K562 (cell line): Measurements from ENCODE around the gene DLL4. TPM values are rescaled to one million over a fixed set of nuclear protein-coding genes. Genes with fewer than 3 reads are reported as not detected.
A peak's percentile ranks its signal among the peaks of the same experiment; 100 is the strongest.

Experiments used
- ATAC-seq: fragments of 200-7000 bp; cut with Tn5 transposase; 3 replicates; pipeline ENCODE4 v1.9.1; 2020; ENCODE audit warnings: moderate library complexity
- BruUV-seq: library from RNA; stranded (reverse); fragments of 400-500 nt; replicated peaks from 2 replicates; lab custom pipeline; 2021; lab: Mats Ljungman, UMichigan
- CTCF ChIA-PET: fragments of 300-600 bp; formaldehyde crosslinking; extraction: SDS; loops from one replicate; lab custom pipeline; 2021; ENCODE audit warnings: low intra/inter-chr PET ratio; lab: Yijun Ruan, JAX
- POLR2A ChIA-PET: fragments of 300-600, 350-650 bp; sonication (Branson Sonifier 250); formaldehyde crosslinking; extraction: SDS; loops from one replicate; lab custom pipeline; 2021; ENCODE audit warnings: antibody characterized with exemption, inconsistent platforms; lab: Yijun Ruan, JAX
- DNase-seq, 4 experiments: peaks; one replicate each; pipeline versions ENCODE4 v3.0.0 to v3.0.0-alpha.2; 2011 to 2018; ENCODE audit warnings: low spot score in 3 of 4, mixed read lengths in 3 of 4; ENCODE audit errors: extremely low read depth in 1 of 4
- FAIRE-seq: peaks from 2 replicates; lab custom pipeline; 2011; peaks lifted over from hg19 to GRCh38; lab: Jason Lieb, UNC
- H2AFZ ChIP-seq: 2 replicates; pipeline ENCODE4 v1.6.0; 2011; ENCODE audit warnings: low read depth, low read length, control low read depth, inconsistent platforms
- H3K27ac ChIP-seq: fragments of 200-600 bp; 3 replicates; pipeline ENCODE4 v1.8.0; 2011; ENCODE audit warnings: low read depth, mild to moderate bottlenecking, control low read depth, inconsistent platforms, low read length, moderate library complexity, mixed read lengths; ENCODE audit errors: extremely low read depth
- H3K27me3 ChIP-seq, 2 experiments: fragments of 300-600 bp in 1 of 2; 2 replicates in 1 of 2; 3 replicates in 1 of 2; pipeline versions ENCODE4 v1.6.0 to v1.8.0; 2011; ENCODE audit warnings: inconsistent platforms in 2 of 2, low read length in 2 of 2, mild to moderate bottlenecking in 1 of 2, mixed read lengths in 1 of 2, moderate library complexity in 1 of 2; ENCODE audit not compliant: control insufficient read depth in 2 of 2, insufficient read depth in 2 of 2
- H3K36me3 ChIP-seq: fragments of 300-600 bp; 3 replicates; pipeline ENCODE4 v1.8.0; 2011; ENCODE audit warnings: mild to moderate bottlenecking, low read length, inconsistent platforms; ENCODE audit not compliant: control insufficient read depth, insufficient read depth
- H3K4me1 ChIP-seq, 2 experiments: fragments of 200-600 bp in 1 of 2; replicated peaks in 1 of 2; 2 replicates in 1 of 2; 3 replicates in 1 of 2; pipeline versions ENCODE4 v1.5.1 to v1.8.0; 2011; ENCODE audit warnings: inconsistent platforms in 2 of 2, low read length in 2 of 2, mild to moderate bottlenecking in 1 of 2, mixed read lengths in 1 of 2, moderate library complexity in 1 of 2; ENCODE audit not compliant: control insufficient read depth in 2 of 2, insufficient read depth in 2 of 2
- H3K4me2 ChIP-seq: 2 replicates; pipeline ENCODE4 v1.6.1; 2011; ENCODE audit warnings: low read length, control low read depth, inconsistent platforms, mixed read lengths; ENCODE audit not compliant: insufficient read depth
- H3K4me3 ChIP-seq: fragments of 200-600 bp; sonication (generic), shearing (Covaris generic); 2 replicates; pipeline ENCODE4 v1.5.1; 2016; ENCODE audit warnings: control low read depth, inconsistent platforms
- H3K79me2 ChIP-seq: fragments of 200-600 bp; 3 replicates; pipeline ENCODE4 v1.8.0; 2011; ENCODE audit warnings: low read length, inconsistent platforms; ENCODE audit not compliant: control insufficient read depth, insufficient read depth
- H3K9ac ChIP-seq, 2 experiments: 2 replicates each; pipeline versions ENCODE4 v1.6.0 to v1.6.1; 2011; ENCODE audit warnings: low read depth in 2 of 2, low read length in 2 of 2, control low read depth in 1 of 2, inconsistent platforms in 1 of 2, mild to moderate bottlenecking in 1 of 2, mixed read lengths in 1 of 2; ENCODE audit not compliant: insufficient read depth in 1 of 2
- H3K9me1 ChIP-seq: one replicate; pipeline ENCODE4 v1.6.0; 2011; ENCODE audit warnings: inconsistent platforms, mild to moderate bottlenecking, low read length, moderate library complexity; ENCODE audit not compliant: control insufficient read depth, insufficient read depth
- H3K9me3 ChIP-seq: replicated peaks from 2 replicates; pipeline ENCODE4 v1.5.1; 2011; ENCODE audit warnings: low read depth, low read length, inconsistent platforms; ENCODE audit not compliant: control insufficient read depth, insufficient read depth
- H4K20me1 ChIP-seq: replicated peaks from 2 replicates; pipeline ENCODE4 v1.6.1; 2011; ENCODE audit warnings: low read length, inconsistent platforms, mixed read lengths; ENCODE audit not compliant: control insufficient read depth, insufficient read depth
- CBX5 ChIP-seq: IDR thresholded peaks from 2 replicates; pipeline ENCODE4 v1.6.1; 2014; ENCODE audit warnings: low read depth, borderline replicate concordance
- GTF2F1 ChIP-seq: IDR thresholded peaks from 2 replicates; pipeline ENCODE4 v1.6.1; 2011; ENCODE audit warnings: low read depth, low read length, improper control_type of control experiment
- HCFC1 ChIP-seq: IDR thresholded peaks from 2 replicates; pipeline ENCODE4 v1.6.1; 2012; ENCODE audit warnings: low read depth, low read length, improper control_type of control experiment
- KLF13 ChIP-seq: fragments of 450-650 bp; IDR thresholded peaks from 2 replicates; pipeline ENCODE4 v1.6.1; 2016; ENCODE audit warnings: missing genetic modification characterization, low read depth, mild to moderate bottlenecking, missing compliant biosample characterization, moderate library complexity, borderline replicate concordance
- NFE2 ChIP-seq: IDR thresholded peaks from 2 replicates; pipeline ENCODE4 v1.6.1; 2014; ENCODE audit warnings: antibody characterized with exemption, low read depth
- RFX5 ChIP-seq: IDR thresholded peaks from 2 replicates; pipeline ENCODE4 v1.6.1; 2011; ENCODE audit warnings: low read depth, mild to moderate bottlenecking, improper control_type of control experiment, low read length
- ZNF165 ChIP-seq: fragments of 250-450 bp; sonication (Bioruptor Pico); IDR thresholded peaks from 2 replicates; pipeline ENCODE4 v1.4.0; 2020; ENCODE audit warnings: borderline replicate concordance
- ZNF551 ChIP-seq: fragments of 250-450 bp; sonication (Bioruptor Pico); IDR thresholded peaks from 2 replicates; pipeline ENCODE4 v1.5.0; 2021; ENCODE audit warnings: mild to moderate bottlenecking, moderate library complexity
- WGBS: fragments of 100-300 bp; shearing (Covaris generic); methylation state at CpG from one replicate; pipeline ENCODE4 v1.1.6; 2016; ENCODE audit warnings: low coverage, mixed read lengths; ENCODE audit not compliant: insufficient coverage; ENCODE audit errors: missing lambda C conversion rate; 5-methylcytosine and 5-hydroxymethylcytosine counted together
- in situ Hi-C: fragments of 300-500 bp; cut with MboI; formaldehyde crosslinking; loops from 4 replicates; pipeline ENCODE4 v1.15.0; 2018; ENCODE audit warnings: inconsistent platforms, mixed read lengths
- intact Hi-C: fragments of 100-400 bp; cut with micrococcal nuclease; formaldehyde crosslinking; loops from 2 replicates; pipeline ENCODE4 v1.14.2; 2022
- polyA plus RNA-seq, 8 experiments: library from polyadenylated mRNA; depleted of rRNA in 4 of 8; stranded (reverse) in 5 of 8; unstranded in 3 of 8; fragments of >200 nt; fragmentation: Nextera tagmentation in 2 of 8; fragmentation: Illumina TruSeq in 1 of 8; extraction: Ambion mirVana in 2 of 8; extraction: Trizol in 1 of 8; gene quantifications; 2 replicates each; pipeline versions ENCODE4 v1.2.1 to v1.2.3, GENCODE V29; 2011 to 2014; ENCODE audit warnings: inconsistent platforms in 1 of 8, missing spikeins in 1 of 8
- total RNA-seq, 7 experiments: library from RNA; depleted of rRNA in 6 of 7; stranded (reverse); fragments of >200 nt in 6 of 7; fragmentation: Illumina TruSeq in 2 of 7; extraction: Trizol in 2 of 7; gene quantifications; 2 replicates each; pipeline versions ENCODE4 v1.2.1 to v1.2.3, GENCODE V29; 2011 to 2021; ENCODE audit warnings: low replicate concordance in 1 of 7
- TF ChIP-seq, protein P1 (sequence below): sonication (generic); formaldehyde crosslinking; IDR thresholded peaks from 2 replicates; pipeline ENCODE4 v1.8.0; 2023; ENCODE audit warnings: mild to moderate bottlenecking, missing genetic modification reagents
- TF ChIP-seq, protein P2 (sequence below): sonication (generic); formaldehyde crosslinking; IDR thresholded peaks from 2 replicates; pipeline ENCODE4 v1.8.0; 2022; ENCODE audit warnings: missing genetic modification reagents, mild to moderate bottlenecking, moderate library complexity, borderline replicate concordance

DLL4 gene
- total and polyA plus RNA-seq, 9 of the 15 experiments (the other 6 are each of a cell fraction or from before 2014, with no cell fraction given) = 0.04 to 1.1 (median 0.41) TPM; not detected in 1

DNA sequence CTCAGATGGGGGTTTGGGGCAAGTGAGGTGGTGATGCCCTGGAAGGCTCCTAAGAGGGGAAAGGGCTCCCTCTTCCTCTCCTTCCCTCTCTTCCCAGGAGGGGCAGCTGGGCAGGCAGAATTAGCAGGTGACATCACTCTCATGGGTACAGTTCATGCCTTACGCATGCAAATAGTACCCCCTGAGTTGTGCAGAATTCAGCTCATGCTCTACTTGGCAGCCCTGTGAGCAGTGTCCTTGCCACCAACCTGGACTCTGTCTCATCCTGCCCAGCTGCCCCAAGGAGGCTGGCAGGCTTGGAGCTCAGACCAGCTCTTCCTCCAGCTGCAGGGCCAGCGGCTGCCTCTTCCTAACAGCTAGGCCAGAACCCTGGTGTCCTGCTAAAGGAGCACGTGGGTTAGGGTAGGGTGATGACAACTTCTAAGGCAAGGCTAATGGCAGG is 27.4 kb downstream of the DLL4 start:
- no peak; the same call in 2 of the 3 replicates for ATAC-seq
- BruUV-seq = no TSS peak
- H3K9me1 ChIP-seq = peaks cover 2% of the 10 kb centered on the region
- no peaks in the 10 kb centered on the region; the same call in 2 of the 3 replicates for H3K36me3 ChIP-seq
- H2AFZ ChIP-seq = no peak overlapping the region
- H3K4me1 ChIP-seq = peaks cover 7 to 41% of the 10 kb centered on the region in 2 experiments; a peak in 4 of 5 replicates
- ChIA-PET CTCF (no interaction called here), POLR2A (interaction anchor here (0.6 to 3.1 kb wide), 9 partner anchors 8 to 925 kb away, joined by 3 to 16 read pairs (median 3); no protein-coding TSS in a partner anchor)
- no peak overlapping the region for H3K27ac ChIP-seq
- TF ChIP-seq ZNF165 (CRISPR knock-in tag) (no peak), GTF2F1 (no peak), KLF13 (tag) (no peak), ZNF551 (CRISPR knock-in tag) (no peak), CBX5 (no peak), RFX5 (no peak), HCFC1 (no peak), NFE2 (no peak)
- TF ChIP-seq, protein P1, sequence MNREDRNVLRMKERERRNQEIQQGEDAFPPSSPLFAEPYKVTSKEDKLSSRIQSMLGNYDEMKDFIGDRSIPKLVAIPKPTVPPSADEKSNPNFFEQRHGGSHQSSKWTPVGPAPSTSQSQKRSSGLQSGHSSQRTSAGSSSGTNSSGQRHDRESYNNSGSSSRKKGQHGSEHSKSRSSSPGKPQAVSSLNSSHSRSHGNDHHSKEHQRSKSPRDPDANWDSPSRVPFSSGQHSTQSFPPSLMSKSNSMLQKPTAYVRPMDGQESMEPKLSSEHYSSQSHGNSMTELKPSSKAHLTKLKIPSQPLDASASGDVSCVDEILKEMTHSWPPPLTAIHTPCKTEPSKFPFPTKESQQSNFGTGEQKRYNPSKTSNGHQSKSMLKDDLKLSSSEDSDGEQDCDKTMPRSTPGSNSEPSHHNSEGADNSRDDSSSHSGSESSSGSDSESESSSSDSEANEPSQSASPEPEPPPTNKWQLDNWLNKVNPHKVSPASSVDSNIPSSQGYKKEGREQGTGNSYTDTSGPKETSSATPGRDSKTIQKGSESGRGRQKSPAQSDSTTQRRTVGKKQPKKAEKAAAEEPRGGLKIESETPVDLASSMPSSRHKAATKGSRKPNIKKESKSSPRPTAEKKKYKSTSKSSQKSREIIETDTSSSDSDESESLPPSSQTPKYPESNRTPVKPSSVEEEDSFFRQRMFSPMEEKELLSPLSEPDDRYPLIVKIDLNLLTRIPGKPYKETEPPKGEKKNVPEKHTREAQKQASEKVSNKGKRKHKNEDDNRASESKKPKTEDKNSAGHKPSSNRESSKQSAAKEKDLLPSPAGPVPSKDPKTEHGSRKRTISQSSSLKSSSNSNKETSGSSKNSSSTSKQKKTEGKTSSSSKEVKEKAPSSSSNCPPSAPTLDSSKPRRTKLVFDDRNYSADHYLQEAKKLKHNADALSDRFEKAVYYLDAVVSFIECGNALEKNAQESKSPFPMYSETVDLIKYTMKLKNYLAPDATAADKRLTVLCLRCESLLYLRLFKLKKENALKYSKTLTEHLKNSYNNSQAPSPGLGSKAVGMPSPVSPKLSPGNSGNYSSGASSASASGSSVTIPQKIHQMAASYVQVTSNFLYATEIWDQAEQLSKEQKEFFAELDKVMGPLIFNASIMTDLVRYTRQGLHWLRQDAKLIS (CRISPR knock-in tag) = peak; percentile 52; the same call in 1 of the 2 replicates
- TF ChIP-seq, protein P2, sequence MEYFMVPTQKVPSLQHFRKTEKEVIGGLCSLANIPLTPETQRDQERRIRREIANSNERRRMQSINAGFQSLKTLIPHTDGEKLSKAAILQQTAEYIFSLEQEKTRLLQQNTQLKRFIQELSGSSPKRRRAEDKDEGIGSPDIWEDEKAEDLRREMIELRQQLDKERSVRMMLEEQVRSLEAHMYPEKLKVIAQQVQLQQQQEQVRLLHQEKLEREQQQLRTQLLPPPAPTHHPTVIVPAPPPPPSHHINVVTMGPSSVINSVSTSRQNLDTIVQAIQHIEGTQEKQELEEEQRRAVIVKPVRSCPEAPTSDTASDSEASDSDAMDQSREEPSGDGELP = peak; percentile 26; the same call in 1 of the 2 replicates
- peaks cover 5% of the 10 kb centered on the region; the same call in 1 of the 2 replicates for H4K20me1 ChIP-seq
- H3K4me2 ChIP-seq = no peak overlapping the region
- in situ Hi-C loops (no loop called here), intact Hi-C loops (no loop called here)
- no peaks in the 10 kb centered on the region; a peak in 1 of 5 replicates for H3K27me3 ChIP-seq
- peak overlapping the region in 1 of 2 experiments; percentile 39; a peak in 1 of 4 replicates for H3K9ac ChIP-seq
- FAIRE-seq = no peak
- WGBS = 42% methylated on average over 3 of the region's 3 CpGs
- no peak for DNase-seq
- no peak overlapping the region for H3K4me3 ChIP-seq
- H3K79me2 ChIP-seq = peaks cover 9% of the 10 kb centered on the region; the same call in 2 of the 3 replicates
- no peaks in the 10 kb centered on the region for H3K9me3 ChIP-seq
